Skeletal muscle tissue (tissue), 4 donors: ENCODE results near the gene HDAC4. TPM values are rescaled to one million over a fixed set of nuclear protein-coding genes. Genes with fewer than 3 reads are reported as not detected.

Experiments used
- H3K27ac ChIP-seq: one replicate; pipeline ENCODE4 v1.7.0; 2013; ENCODE audit warnings: mild to moderate bottlenecking, low read depth, low read length, inconsistent platforms
- H3K27me3 ChIP-seq, 3 donors: one replicate each; pipeline ENCODE4 v1.7.0; 2013; ENCODE audit warnings: low read length in 3 of 3; ENCODE audit not compliant: control insufficient read depth in 3 of 3, insufficient read depth in 3 of 3
- H3K36me3 ChIP-seq, 3 donors: one replicate each; pipeline ENCODE4 v1.7.0; 2013; ENCODE audit warnings: low read length in 3 of 3; ENCODE audit not compliant: control insufficient read depth in 3 of 3, insufficient read depth in 3 of 3
- H3K4me1 ChIP-seq, 3 donors: one replicate each; pipeline ENCODE4 v1.7.0; 2013; ENCODE audit warnings: low read length in 3 of 3, mild to moderate bottlenecking in 3 of 3; ENCODE audit not compliant: control insufficient read depth in 3 of 3, insufficient read depth in 3 of 3
- H3K4me3 ChIP-seq, 3 donors: one replicate each; pipeline ENCODE4 v1.7.0; 2013; ENCODE audit warnings: low read length in 3 of 3
- H3K9ac ChIP-seq, 3 donors: one replicate each; pipeline ENCODE4 v1.7.0; 2013; ENCODE audit warnings: low read length in 3 of 3, mild to moderate bottlenecking in 3 of 3, moderate library complexity in 2 of 3, low read depth in 1 of 3
- H3K9me3 ChIP-seq, 3 donors: one replicate each; pipeline ENCODE4 v1.7.0; 2013; ENCODE audit warnings: low read length in 3 of 3; ENCODE audit not compliant: control insufficient read depth in 3 of 3
- total RNA-seq: library from RNA; depleted of rRNA; stranded (reverse); fragments of >200 nt; gene quantifications from one replicate; pipeline ENCODE4 v1.2.3, GENCODE V29; 2014
- donor health status: Osteomylitis.

HDAC4 gene
- total RNA-seq, 1 donor from 2014 or later: 23.5 TPM

GRCh38 chr2:239386001-239386670, 14.7 kb downstream of the HDAC4 start:
- H3K9me3 ChIP-seq: no peaks in the 10 kb centered on the region
- no peak overlapping the region for H3K4me3 ChIP-seq
- peaks cover 2 to 4% (median 4%) of the 10 kb centered on the region in 3 donors for H3K36me3 ChIP-seq
- H3K4me1 ChIP-seq: peaks cover 0 to 4% (median 0%) of the 10 kb centered on the region in 3 donors
- H3K27ac ChIP-seq: no peak overlapping the region
- H3K9ac ChIP-seq: no peak overlapping the region
- no peaks in the 10 kb centered on the region for H3K27me3 ChIP-seq

- H3K4me1 ChIP-seq: peaks cover 0 to 4% (median 0%) of the 10 kb centered on the region in 3 donors
- H3K27ac ChIP-seq: no peak overlapping the region
- no peaks in the 10 kb centered on the region for H3K27me3 ChIP-seq
- H3K36me3 ChIP-seq: peaks cover 2 to 4% (median 4%) of the 10 kb centered on the region in 3 donors
- no peak overlapping the region for H3K4me3 ChIP-seq
- no peak overlapping the region for H3K9ac ChIP-seq
- H3K9me3 ChIP-seq: no peaks in the 10 kb centered on the region
Measured at GRCh38 chr2:239385096-239386000, 15.5 kb downstream of the HDAC4 start.

GRCh38 chr2:239383759-239384156, 17.1 kb downstream of the HDAC4 start:
- Histone ChIP-seq H3K27me3 (no peaks in the 10 kb centered on the region), H3K27ac (no peak overlapping the region), H3K9me3 (no peaks in the 10 kb centered on the region), H3K4me3 (no peak overlapping the region), H3K9ac (no peak overlapping the region), H3K4me1 (peaks cover 0 to 10% (median 0%) of the 10 kb centered on the region in 3 donors), H3K36me3 (peaks cover 0 to 4% (median 4%) of the 10 kb centered on the region in 3 donors)

DNA sequence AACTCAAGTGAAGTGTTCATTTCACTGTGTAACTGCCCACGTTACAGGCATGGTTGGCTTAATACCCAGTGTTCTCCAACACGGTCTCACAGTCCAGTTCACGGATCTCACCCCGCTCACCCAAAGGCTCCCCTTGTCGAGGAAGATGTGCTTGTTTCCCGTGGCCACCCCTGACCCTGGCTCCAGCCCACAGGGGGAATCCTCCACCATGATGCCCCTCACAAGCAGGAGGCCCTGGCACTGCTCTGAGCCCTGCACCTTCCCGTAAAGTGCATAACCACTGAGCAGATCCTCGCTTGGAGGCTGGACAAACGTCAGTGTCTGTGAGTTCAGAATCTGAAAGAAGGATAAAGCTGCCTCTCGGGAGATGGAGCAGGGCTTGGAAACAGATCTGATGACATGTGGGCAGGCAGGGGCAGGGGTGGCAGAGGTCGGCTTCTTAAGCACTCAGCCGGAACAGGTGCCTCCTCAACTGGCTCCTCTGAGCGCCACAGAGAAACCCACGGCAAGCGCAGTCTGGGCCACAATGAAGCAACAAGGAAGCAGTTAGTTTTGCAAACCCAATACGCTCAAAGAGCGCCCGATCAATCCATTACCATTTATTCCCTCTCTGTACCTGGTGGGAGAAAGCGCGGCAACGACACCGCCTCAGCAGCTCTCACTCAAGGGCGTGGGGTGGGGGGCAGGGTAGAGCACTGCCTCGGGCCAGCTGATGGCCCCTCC, 17.6 kb downstream of the HDAC4 start:
- no peak overlapping the region for H3K4me3 ChIP-seq
- peaks cover 0 to 11% (median 0%) of the 10 kb centered on the region in 3 donors for H3K4me1 ChIP-seq
- H3K27me3 ChIP-seq: no peaks in the 10 kb centered on the region
- H3K9ac ChIP-seq: no peak overlapping the region
- H3K27ac ChIP-seq: no peak overlapping the region
- peaks cover 0 to 5% (median 4%) of the 10 kb centered on the region in 3 donors for H3K36me3 ChIP-seq
- H3K9me3 ChIP-seq: no peaks in the 10 kb centered on the region

DNA sequence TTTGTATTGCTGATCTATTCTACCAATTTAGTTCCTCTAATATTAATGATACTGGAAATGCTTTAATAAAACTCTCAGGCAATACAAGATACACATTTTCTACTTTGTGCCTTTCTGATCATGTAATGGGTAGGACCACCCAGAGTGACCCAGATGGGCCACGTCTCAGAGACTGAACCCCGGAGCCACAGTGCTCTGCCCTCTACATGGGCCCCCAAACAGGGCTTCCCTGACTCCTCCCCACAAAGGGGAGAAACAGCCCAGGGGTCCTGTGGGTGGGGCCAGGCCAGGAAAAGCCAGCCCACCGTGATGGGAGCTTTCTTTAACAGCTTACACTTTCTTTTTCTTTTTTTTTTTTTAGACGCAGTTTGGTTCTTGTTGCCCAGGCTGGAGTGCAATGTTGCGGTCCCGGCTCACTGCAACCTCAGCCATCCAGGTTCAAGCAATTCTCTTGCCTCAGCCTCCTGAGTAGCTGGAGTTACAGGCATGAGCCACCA, 18.4 kb downstream of the HDAC4 start:
- H3K4me1 ChIP-seq: peaks cover 0 to 14% (median 0%) of the 10 kb centered on the region in 3 donors
- peaks cover 0 to 12% (median 5%) of the 10 kb centered on the region in 3 donors for H3K36me3 ChIP-seq
- no peak overlapping the region for H3K4me3 ChIP-seq
- H3K9ac ChIP-seq: no peak overlapping the region
- H3K27ac ChIP-seq: no peak overlapping the region
- H3K9me3 ChIP-seq: no peaks in the 10 kb centered on the region
- H3K27me3 ChIP-seq: no peaks in the 10 kb centered on the region

DNA sequence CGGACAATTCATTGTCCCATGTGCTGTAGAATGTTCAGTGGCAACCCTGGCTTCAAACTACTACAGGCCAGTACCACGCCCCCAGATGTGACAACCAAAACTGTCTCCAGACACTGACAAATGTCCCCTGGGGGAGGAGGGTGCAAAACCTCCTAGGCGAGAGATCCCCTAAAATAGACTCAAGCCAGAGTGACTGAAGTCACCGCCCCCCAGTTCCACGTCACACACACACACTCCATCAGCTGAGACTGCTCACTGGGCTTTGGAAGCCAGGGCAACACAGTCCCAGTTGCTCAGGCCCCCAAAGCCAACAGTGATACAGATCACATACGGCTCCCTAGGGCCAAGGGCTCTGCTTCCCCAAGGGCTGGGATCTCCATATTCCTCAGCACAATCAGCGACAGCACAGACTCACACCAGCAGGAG, 19.1 kb downstream of the HDAC4 start:
- Histone ChIP-seq H3K27ac (no peak overlapping the region), H3K4me1 (peaks cover 0 to 14% (median 0%) of the 10 kb centered on the region in 3 donors), H3K36me3 (peaks cover 0 to 12% (median 5%) of the 10 kb centered on the region in 3 donors), H3K9ac (no peak overlapping the region), H3K27me3 (no peaks in the 10 kb centered on the region), H3K9me3 (no peaks in the 10 kb centered on the region), H3K4me3 (no peak overlapping the region)

GRCh38 chr2:239380831-239381708, 19.8 kb downstream of the HDAC4 start:
- Histone ChIP-seq H3K4me1 (peaks cover 0 to 14% (median 0%) of the 10 kb centered on the region in 3 donors), H3K27me3 (no peaks in the 10 kb centered on the region), H3K27ac (no peak overlapping the region), H3K9ac (no peak overlapping the region), H3K9me3 (no peaks in the 10 kb centered on the region), H3K4me3 (peak overlapping the region in 1 of 3 donors; percentile 33), H3K36me3 (peaks cover 0 to 8% (median 3%) of the 10 kb centered on the region in 3 donors)

GRCh38 chr2:239379641-239380170, 21.1 kb downstream of the HDAC4 start:
- no peak overlapping the region for H3K9ac ChIP-seq
- H3K36me3 ChIP-seq: peaks cover 0 to 8% (median 3%) of the 10 kb centered on the region in 3 donors
- H3K4me3 ChIP-seq: no peak overlapping the region
- no peaks in the 10 kb centered on the region for H3K27me3 ChIP-seq
- H3K27ac ChIP-seq: no peak overlapping the region
- H3K9me3 ChIP-seq: no peaks in the 10 kb centered on the region
- H3K4me1 ChIP-seq: peaks cover 0 to 14% (median 3%) of the 10 kb centered on the region in 3 donors
